Lower lobe of right lung (tissue), 2 donors: ENCODE data around the gene CANT1. TPM values are rescaled to one million over a fixed set of nuclear protein-coding genes. Genes with fewer than 3 reads are reported as not detected.

Experiments used
- ATAC-seq, 2 donors: fragments of 200-7000 bp; cut with Tn5 transposase; one replicate each; pipeline ENCODE4 v1.9.1; 2020 to 2022; ENCODE audit warnings: mild to moderate bottlenecking in 2 of 2, moderate library complexity in 2 of 2
- DNase-seq: peaks from one replicate; pipeline ENCODE4 v3.0.0-alpha.2; 2020
- H3K27ac ChIP-seq: fragments of 200-600 bp; one replicate; pipeline ENCODE4 v1.8.0; 2022
- H3K27me3 ChIP-seq: fragments of 200-600 bp; one replicate; pipeline ENCODE4 v1.8.0; 2022; ENCODE audit warnings: low read depth
- H3K36me3 ChIP-seq: fragments of 200-600 bp; one replicate; pipeline ENCODE4 v1.8.0; 2022; ENCODE audit warnings: mild to moderate bottlenecking
- H3K4me1 ChIP-seq: fragments of 200-600 bp; one replicate; pipeline ENCODE4 v1.8.0; 2022
- H3K4me3 ChIP-seq: fragments of 200-600 bp; one replicate; pipeline ENCODE4 v1.8.0; 2022; ENCODE audit warnings: mild to moderate bottlenecking
- H3K9me3 ChIP-seq: fragments of 200-600 bp; one replicate; pipeline ENCODE4 v1.8.0; 2022
- intact Hi-C: fragments of 100-400 bp; cut with DNase I; formaldehyde crosslinking; loops from one replicate; pipeline ENCODE4 v1.11.0; 2022
- total RNA-seq: library from RNA; stranded (reverse); fragmentation: NEBNext Ultra II Directional; extraction: Animal tissue kit (Norgen Biotek cat#: 25700); gene quantifications from one replicate; pipeline ENCODE4 v1.2.1, GENCODE V29; 2021
- TF ChIP-seq, protein P1 (sequence below): fragments of 200-600 bp; IDR thresholded peaks from one replicate; pipeline ENCODE4 v1.8.0; 2022; ENCODE audit warnings: antibody characterized with exemption, mild to moderate bottlenecking
- donor health status: DM: no; HTN: yes; CAD: no; lungs with severe emphysema.

CANT1 gene
- total RNA-seq, 1 donor from 2014 or later = 54.4 TPM

DNA sequence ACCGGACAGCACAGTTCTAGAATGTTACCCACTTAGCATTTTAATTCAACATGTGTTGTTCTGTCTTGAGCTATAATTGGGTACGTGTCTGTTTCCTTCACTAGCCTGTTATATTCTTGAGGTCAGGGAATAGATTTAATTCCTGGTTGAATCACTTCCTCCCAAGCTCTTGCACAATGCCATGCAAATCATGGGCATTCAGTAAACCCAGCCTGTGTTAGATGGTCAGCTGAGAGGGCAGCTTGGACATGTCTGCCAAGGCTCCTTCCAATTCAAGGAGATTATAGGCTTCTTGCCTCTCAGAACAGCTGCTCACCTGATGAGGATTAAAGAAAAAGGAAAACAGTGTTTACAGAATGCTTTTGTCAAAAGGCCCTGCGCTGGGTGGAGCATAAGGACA is 27.0 kb upstream of the CANT1 start:
- no peak for DNase-seq
- Histone ChIP-seq H3K4me1 (peaks cover 42% of the 10 kb centered on the region), H3K36me3 (no peaks in the 10 kb centered on the region), H3K27me3 (no peaks in the 10 kb centered on the region), H3K9me3 (no peaks in the 10 kb centered on the region), H3K27ac (peak overlapping the region; percentile 1), H3K4me3 (no peak overlapping the region)
- TF ChIP-seq, protein P1, sequence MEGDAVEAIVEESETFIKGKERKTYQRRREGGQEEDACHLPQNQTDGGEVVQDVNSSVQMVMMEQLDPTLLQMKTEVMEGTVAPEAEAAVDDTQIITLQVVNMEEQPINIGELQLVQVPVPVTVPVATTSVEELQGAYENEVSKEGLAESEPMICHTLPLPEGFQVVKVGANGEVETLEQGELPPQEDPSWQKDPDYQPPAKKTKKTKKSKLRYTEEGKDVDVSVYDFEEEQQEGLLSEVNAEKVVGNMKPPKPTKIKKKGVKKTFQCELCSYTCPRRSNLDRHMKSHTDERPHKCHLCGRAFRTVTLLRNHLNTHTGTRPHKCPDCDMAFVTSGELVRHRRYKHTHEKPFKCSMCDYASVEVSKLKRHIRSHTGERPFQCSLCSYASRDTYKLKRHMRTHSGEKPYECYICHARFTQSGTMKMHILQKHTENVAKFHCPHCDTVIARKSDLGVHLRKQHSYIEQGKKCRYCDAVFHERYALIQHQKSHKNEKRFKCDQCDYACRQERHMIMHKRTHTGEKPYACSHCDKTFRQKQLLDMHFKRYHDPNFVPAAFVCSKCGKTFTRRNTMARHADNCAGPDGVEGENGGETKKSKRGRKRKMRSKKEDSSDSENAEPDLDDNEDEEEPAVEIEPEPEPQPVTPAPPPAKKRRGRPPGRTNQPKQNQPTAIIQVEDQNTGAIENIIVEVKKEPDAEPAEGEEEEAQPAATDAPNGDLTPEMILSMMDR = no peak
- intact Hi-C loops = no loop called here
- ATAC-seq = peak; percentile 72 to 77

DNA sequence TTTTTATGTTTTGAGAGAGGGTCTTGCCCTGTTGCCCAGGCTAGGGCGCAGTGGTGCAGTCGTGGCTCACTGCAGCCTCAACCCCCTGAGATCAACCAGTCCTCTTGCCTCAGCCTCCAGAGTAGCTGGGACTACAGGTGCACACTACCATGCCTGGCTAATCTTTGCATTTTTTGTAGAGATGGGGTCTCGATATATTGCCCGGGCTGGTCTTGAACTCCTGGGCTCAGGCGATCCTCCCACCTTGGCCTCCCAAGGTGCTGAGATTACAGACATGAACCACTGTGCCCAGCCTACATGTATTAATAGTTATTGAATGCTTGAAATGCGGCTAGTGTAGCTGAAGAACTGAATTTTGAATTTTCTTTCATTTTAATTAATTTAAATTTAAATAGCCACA is 26.6 kb upstream of the CANT1 start:
- Histone ChIP-seq H3K36me3 (no peaks in the 10 kb centered on the region), H3K4me3 (no peak overlapping the region), H3K9me3 (no peaks in the 10 kb centered on the region), H3K27ac (peak overlapping the region; percentile 1), H3K27me3 (no peaks in the 10 kb centered on the region), H3K4me1 (peaks cover 42% of the 10 kb centered on the region)
- ATAC-seq (no peak), DNase-seq (no peak)
- intact Hi-C loops = no loop called here
- TF ChIP-seq, protein P1 = no peak

DNA sequence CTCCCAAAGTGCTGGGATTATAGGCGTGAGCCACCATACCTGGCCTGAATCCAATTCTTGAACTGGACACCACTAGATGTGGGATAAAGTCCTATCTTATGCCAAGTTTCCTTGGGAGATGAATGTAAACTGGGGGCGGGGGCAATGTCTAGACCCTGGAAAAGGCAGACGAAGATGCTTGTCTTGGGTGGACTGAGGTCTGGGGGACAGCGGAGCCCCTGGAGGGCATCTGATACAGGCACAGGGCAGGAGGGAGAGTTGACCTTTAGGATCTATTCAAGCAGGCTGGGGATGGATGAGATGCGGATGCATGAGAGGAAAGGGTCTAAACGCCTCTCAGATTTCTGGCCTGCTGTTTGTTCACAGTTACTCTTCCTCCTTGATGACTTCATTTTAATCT is 26.1 kb upstream of the CANT1 start:
- intact Hi-C loops = no loop called here
- H3K9me3 ChIP-seq = no peaks in the 10 kb centered on the region
- H3K4me3 ChIP-seq = no peak overlapping the region
- H3K36me3 ChIP-seq = no peaks in the 10 kb centered on the region
- ATAC-seq = no peak
- no peak overlapping the region for H3K27ac ChIP-seq
- no peaks in the 10 kb centered on the region for H3K27me3 ChIP-seq
- no peak for DNase-seq
- H3K4me1 ChIP-seq = peaks cover 42% of the 10 kb centered on the region
- TF ChIP-seq, protein P1 = no peak

DNA sequence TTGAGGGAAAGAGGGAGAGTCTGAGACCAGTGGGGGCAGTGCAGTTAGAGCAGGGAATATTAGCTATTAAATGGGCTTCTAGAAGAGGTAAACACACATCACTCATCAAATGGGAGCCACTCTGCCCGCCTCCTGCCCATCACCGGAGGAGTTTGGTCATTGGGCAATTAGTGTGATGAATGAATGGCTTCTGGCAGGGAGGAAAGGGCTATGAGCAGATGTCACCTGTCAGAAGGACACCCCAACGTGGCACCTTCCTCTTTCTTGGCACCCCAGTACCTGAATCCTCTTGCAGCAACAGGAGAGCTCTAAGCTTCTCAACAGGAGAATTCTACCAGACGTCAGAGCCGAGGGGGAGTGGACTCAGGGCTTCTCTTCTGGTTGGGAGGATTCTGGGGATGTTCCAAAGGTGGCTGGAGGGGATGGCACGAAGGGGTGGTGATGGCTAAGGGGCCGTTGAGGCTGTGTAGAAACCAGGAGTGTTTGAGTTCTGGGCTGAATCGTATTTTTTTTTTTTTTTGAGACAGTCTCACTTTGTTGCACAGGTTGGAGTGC is 25.4 kb upstream of the CANT1 start:
- H3K4me3 ChIP-seq = no peak overlapping the region
- no peaks in the 10 kb centered on the region for H3K36me3 ChIP-seq
- TF ChIP-seq, protein P1 = no peak
- H3K27me3 ChIP-seq = no peaks in the 10 kb centered on the region
- no peaks in the 10 kb centered on the region for H3K9me3 ChIP-seq
- H3K27ac ChIP-seq = no peak overlapping the region
- intact Hi-C loops = no loop called here
- H3K4me1 ChIP-seq = peaks cover 42% of the 10 kb centered on the region
- no peak for DNase-seq
- no peak for ATAC-seq

DNA sequence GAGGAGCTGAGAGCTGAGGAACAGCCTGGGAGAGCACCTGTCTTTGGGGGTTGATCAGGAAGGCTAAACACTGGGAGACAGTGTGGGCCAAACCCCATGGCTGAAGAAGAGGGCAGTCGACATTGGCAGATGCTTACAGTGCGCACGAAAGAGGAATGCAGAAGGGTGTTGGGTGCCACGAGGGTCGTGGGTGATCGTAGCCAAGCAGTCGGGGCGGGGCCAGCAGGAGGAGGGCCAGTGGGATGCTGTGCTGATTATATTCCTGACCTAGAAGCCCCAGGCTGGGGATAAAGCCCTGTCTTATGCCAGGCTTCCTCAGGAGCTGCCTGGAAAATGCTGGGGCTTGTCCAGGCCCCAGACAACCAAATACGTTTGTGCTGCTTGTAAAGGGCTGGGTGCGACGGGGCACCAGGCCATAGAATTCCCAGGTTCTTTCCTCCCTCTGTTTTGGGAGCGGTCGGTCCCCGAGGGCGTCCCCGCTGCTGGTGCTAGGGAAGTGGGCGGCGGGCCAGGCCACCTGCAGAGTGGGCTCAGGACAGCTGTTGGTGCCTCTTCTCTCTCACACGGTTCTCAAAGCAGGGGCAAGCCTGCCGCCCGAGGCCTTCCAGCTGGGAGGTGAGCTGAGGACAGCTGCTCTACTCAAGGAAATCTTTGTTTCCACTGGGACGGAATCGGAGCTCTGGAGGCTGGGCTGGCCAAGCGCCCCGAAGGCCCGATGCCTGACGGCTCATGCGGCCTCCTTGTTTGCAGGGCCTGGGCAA is 24.4 kb upstream of the CANT1 start:
- Histone ChIP-seq H3K27ac (peak overlapping the region; percentile 34), H3K4me3 (no peak overlapping the region), H3K9me3 (no peaks in the 10 kb centered on the region), H3K27me3 (no peaks in the 10 kb centered on the region), H3K4me1 (peaks cover 42% of the 10 kb centered on the region), H3K36me3 (no peaks in the 10 kb centered on the region)
- DNase-seq = no peak
- peak in 1 of 2 donors; percentile 29 for ATAC-seq
- intact Hi-C loops = no loop called here
- TF ChIP-seq, protein P1 = no peak
